Tibial nerve (tissue), 4 donors: Measurements from ENCODE around the gene FBN3.

Experiments used
- CTCF ChIP-seq, 5 experiments: fragments of 200-600 bp in 3 of 5; fragments of 450-650 bp in 2 of 5; sonication (generic) in 3 of 5; IDR thresholded peaks; one replicate each; pipeline ENCODE4 v1.5.1; 2016 to 2019; ENCODE audit warnings: antibody characterized with exemption in 5 of 5, mild to moderate bottlenecking in 3 of 5, moderate library complexity in 2 of 5
- EP300 ChIP-seq, 2 donors: sonication (generic); formaldehyde crosslinking; IDR thresholded peaks; one replicate each; pipeline ENCODE4 v1.6.1; 2017; ENCODE audit warnings: antibody characterized with exemption in 2 of 2, mild to moderate bottlenecking in 1 of 2
- POLR2A ChIP-seq, 2 donors: fragments of 450-650 bp; IDR thresholded peaks; one replicate each; pipeline ENCODE4 v1.6.1; 2017; ENCODE audit warnings: antibody characterized with exemption in 2 of 2, mild to moderate bottlenecking in 2 of 2, moderate library complexity in 2 of 2

GRCh38 chr19:8117991-8118390, 31.4 kb downstream of the FBN3 start:
- TF ChIP-seq CTCF (IDR thresholded peaks at IDR 0.05) (no peak), POLR2A (IDR thresholded peaks at IDR 0.05) (no peak), EP300 (IDR thresholded peaks at IDR 0.05) (no peak)
